Left lung (tissue), 10 donors: Measurements from ENCODE around the gene NARF. TPM values are rescaled to one million over a fixed set of nuclear protein-coding genes. Genes with fewer than 3 reads are reported as not detected.
"Not testable (repeated sequence)": the region's sequence is repeated elsewhere in the genome, so short reads cannot be mapped to it uniquely, and the experiment has no call there.

ENCODE experiments used
- ATAC-seq: fragments of 200-7000 bp; cut with Tn5 transposase; one replicate; pipeline ENCODE4 v1.9.1; 2020; ENCODE audit warnings: moderate library complexity
- DNase-seq, 4 donors: peaks; one replicate each; pipeline ENCODE4 v3.0.0-alpha.2; 2013 to 2020
- H3K27ac ChIP-seq, 2 donors: fragments of 200-600 bp; sonication (generic) in 1 of 2; one replicate each; pipeline versions ENCODE4 v1.5.0 to v1.8.0; 2020 to 2021
- H3K27me3 ChIP-seq, 2 donors: fragments of 200-600 bp; sonication (generic) in 1 of 2; one replicate each; pipeline versions ENCODE4 v1.5.0 to v1.8.0; 2020 to 2021
- H3K36me3 ChIP-seq, 2 donors: fragments of 200-600 bp; sonication (generic) in 1 of 2; one replicate each; pipeline versions ENCODE4 v1.5.0 to v1.8.0; 2020 to 2021
- H3K4me1 ChIP-seq, 2 donors: fragments of 200-600 bp; one replicate each; pipeline ENCODE4 v1.8.0; 2021
- H3K4me3 ChIP-seq, 2 donors: fragments of 200-600 bp; sonication (generic) in 1 of 2; one replicate each; pipeline versions ENCODE4 v1.5.0 to v1.8.0; 2020 to 2021; ENCODE audit warnings: mild to moderate bottlenecking in 1 of 2
- H3K9me3 ChIP-seq, 2 donors: fragments of 200-600 bp; sonication (generic) in 1 of 2; one replicate each; pipeline versions ENCODE4 v1.5.0 to v1.8.0; 2020 to 2021
- CTCF ChIP-seq, 2 donors: fragments of 200-600 bp; sonication (generic) in 1 of 2; IDR thresholded peaks; one replicate each; pipeline versions ENCODE4 v1.5.0 to v1.8.0; 2021; ENCODE audit warnings: antibody characterized with exemption in 2 of 2
- intact Hi-C, 2 donors: fragments of 100-400 bp; cut with DNase I; formaldehyde crosslinking; loops; one replicate each; pipeline versions ENCODE4 v1.11.2 to v1.14.2; 2022
- polyA plus RNA-seq, 6 donors: library from polyadenylated mRNA; unstranded; fragments of 120-200 nt; gene quantifications; one replicate each; pipeline ENCODE4 v1.2.1, GENCODE V29; 2013; ENCODE audit not compliant: insufficient read length in 6 of 6
- total RNA-seq, 2 donors: library from RNA; stranded (reverse); fragmentation: NEBNext Ultra II Directional; extraction: Animal tissue kit (Norgen Biotek cat#: 25700); gene quantifications; one replicate each; pipeline ENCODE4 v1.2.1, GENCODE V29; 2021
- donor health status: DM: no; HTN: yes; CAD: no.
- donor health status: DM: no; HTN: no; CAD: no.

Gene NARF
- total and polyA plus RNA-seq, 8 donors, result 38.9 to 128 (median 112) TPM

DNA sequence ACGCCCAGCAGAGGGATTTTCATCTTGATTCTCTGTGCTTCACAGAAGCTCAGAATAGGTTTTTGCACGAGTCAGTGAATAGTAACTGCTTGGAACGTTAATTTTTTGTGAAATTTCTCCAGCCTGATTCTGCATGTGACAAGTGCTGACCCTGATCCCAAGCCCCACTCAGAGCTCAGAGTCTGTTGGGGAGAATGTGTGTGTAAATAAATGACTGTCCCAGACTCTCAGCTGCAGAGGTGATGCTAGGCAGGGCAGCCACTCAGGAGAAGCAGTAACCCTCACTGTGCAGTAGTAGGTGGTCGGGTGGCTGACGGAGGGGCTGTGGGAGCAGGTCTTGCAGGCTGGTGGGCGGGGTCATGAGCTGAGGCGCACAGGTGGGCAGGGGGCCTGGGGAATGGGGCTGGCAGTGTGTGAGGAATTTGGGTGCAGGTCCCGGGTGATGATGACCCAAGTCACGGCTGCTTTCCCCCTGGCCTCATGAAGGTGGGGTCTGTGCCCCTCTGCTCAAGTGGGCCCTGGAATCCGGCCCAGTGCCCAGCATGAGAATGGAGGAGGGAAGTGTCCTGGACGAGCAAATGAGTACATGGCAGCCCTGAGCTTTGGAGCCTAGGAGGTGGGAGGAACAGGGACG is 44.7 kb downstream of the NARF start:
- H3K36me3 ChIP-seq, result no peaks in the 10 kb centered on the region
- no peak overlapping the region for H3K4me3 ChIP-seq
- intact Hi-C loops, result no loop called here
- DNase-seq, result no peak
- no peak overlapping the region for H3K27ac ChIP-seq
- no peaks in the 10 kb centered on the region for H3K27me3 ChIP-seq
- peaks cover 0 to 14% of the 10 kb centered on the region in 2 donors for H3K4me1 ChIP-seq
- no peak for ATAC-seq
- H3K9me3 ChIP-seq, result no peaks in the 10 kb centered on the region
- TF ChIP-seq CTCF (IDR thresholded peaks at IDR 0.05), result no peak

DNA sequence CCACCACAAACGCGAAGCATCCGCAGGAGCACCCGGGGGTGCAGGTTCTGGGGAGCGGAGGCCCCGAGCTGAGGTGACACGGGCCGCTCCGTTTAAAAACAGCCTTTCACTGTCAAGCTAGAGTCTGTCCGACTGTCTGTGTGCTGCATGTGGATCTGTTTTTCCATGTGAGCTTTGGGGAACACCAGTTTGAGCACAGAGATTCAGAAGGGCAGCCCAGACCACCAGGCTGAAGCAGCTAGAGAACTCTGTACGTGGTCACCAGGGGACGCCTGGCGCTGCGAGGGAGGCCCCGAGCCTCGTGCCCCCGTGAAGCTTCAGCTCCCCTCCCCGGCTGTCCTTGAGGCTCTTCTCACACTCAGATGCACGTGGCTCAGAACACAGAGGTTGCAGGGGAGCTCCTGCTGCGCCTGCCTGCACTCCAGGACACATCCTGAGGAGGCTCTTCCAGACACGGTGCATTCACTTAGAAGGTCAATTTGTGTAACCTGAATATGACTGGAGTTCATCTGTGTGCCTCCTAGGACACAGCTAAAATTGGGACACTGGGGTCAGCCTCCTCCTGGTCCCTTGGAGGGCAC is 45.3 kb downstream of the NARF start:
- peaks cover 0 to 9% of the 10 kb centered on the region in 2 donors for H3K4me1 ChIP-seq

GRCh38 chr17:82505296-82505695 is 46.8 kb downstream of the NARF start:
- TF ChIP-seq CTCF (IDR thresholded peaks at IDR 0.05), result no peak
- Histone ChIP-seq H3K27ac (no peak overlapping the region), H3K9me3 (no peaks in the 10 kb centered on the region), H3K36me3 (no peaks in the 10 kb centered on the region), H3K4me3 (no peak overlapping the region), H3K27me3 (no peaks in the 10 kb centered on the region), H3K4me1 (peaks cover 0 to 3% of the 10 kb centered on the region in 2 donors)
- DNase-seq (no peak), ATAC-seq (no peak)
- intact Hi-C loops, result no loop called here

More for the DNA sequence above, 45.3 kb downstream of the NARF start:
- Histone ChIP-seq H3K27ac (no peak overlapping the region), H3K36me3 (no peaks in the 10 kb centered on the region), H3K4me3 (no peak overlapping the region), H3K9me3 (no peaks in the 10 kb centered on the region), H3K27me3 (no peaks in the 10 kb centered on the region)
- no peak for TF ChIP-seq CTCF (IDR thresholded peaks at IDR 0.05)
- intact Hi-C loops, result no loop called here
- DNase-seq (no peak), ATAC-seq (no peak)

- intact Hi-C loops, H3K27me3 ChIP-seq: not testable (repeated sequence)
Measured at GRCh38 chr17:82506402-82506801, 47.9 kb downstream of the NARF start.

DNA sequence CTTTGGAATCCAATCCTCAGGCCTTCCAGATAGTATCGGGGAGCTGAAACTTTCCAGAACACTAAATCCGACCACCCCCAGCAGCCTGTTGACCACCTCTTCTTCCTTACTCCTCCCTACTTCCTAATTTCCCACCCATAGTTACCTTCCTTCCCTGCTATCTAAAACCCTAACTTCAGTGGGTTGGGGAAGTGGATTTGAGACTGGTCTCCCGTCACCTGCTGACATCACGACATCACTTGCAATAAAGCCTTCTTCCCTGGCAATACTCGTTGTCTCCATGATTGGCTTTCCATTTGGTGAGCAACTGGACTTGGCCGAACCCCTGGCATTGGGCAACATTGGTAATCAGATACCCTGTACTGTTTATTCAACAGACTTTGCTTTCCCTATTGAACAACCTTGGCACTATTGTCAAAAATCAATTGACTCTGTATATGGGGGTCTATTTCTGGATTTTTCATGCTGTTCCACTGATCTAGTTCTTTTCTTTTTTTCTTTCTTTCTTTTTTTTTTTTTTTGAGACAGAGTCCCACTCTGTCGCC is 49.2 kb downstream of the NARF start:
- Histone ChIP-seq H3K4me3 (no peak overlapping the region), H3K4me1 (peaks cover 0 to 3% of the 10 kb centered on the region in 2 donors), H3K27ac (no peak overlapping the region), H3K27me3 (no peaks in the 10 kb centered on the region), H3K36me3 (no peaks in the 10 kb centered on the region), H3K9me3 (no peaks in the 10 kb centered on the region)
- ATAC-seq (no peak), DNase-seq (no peak)
- no peak for TF ChIP-seq CTCF (IDR thresholded peaks at IDR 0.05)
- intact Hi-C loops, result no loop called here

More at GRCh38 chr17:82506402-82506801, 47.9 kb downstream of the NARF start:
- not testable (repeated sequence) for DNase-seq, H3K27ac ChIP-seq, H3K36me3 ChIP-seq, H3K4me1 ChIP-seq, ATAC-seq, H3K4me3 ChIP-seq, H3K9me3 ChIP-seq

GRCh38 chr17:82511642-82512041 is 53.1 kb downstream of the NARF start:
- intact Hi-C loops, result not testable (repeated sequence)

GRCh38 chr17:82513864-82514263 is 55.3 kb downstream of the NARF start:
- DNase-seq, intact Hi-C loops, H3K27me3 ChIP-seq, ATAC-seq, H3K4me1 ChIP-seq, H3K36me3 ChIP-seq, H3K4me3 ChIP-seq, H3K27ac ChIP-seq, H3K9me3 ChIP-seq: not testable (repeated sequence)

More at GRCh38 chr17:82511642-82512041, 53.1 kb downstream of the NARF start:
- not testable (repeated sequence) for H3K36me3 ChIP-seq, H3K4me1 ChIP-seq, ATAC-seq, H3K27ac ChIP-seq, H3K27me3 ChIP-seq, H3K9me3 ChIP-seq, DNase-seq, H3K4me3 ChIP-seq
